Ascending aorta (tissue), 2 donors: Measurements from ENCODE around the gene CEP57L1. TPM values are rescaled to one million over a fixed set of nuclear protein-coding genes. Genes with fewer than 3 reads are reported as not detected.

Experiments used
- DNase-seq, 2 donors: peaks; one replicate each; pipeline ENCODE4 v3.0.0-alpha.2; 2019; ENCODE audit warnings: low spot score in 2 of 2
- H3K27ac ChIP-seq, 2 donors: fragments of 200-600 bp; sonication (generic); one replicate each; pipeline ENCODE4 v1.5.1; 2016 to 2017; ENCODE audit warnings: mild to moderate bottlenecking in 1 of 2
- H3K27me3 ChIP-seq: fragments of 200-600 bp; sonication (generic); one replicate; pipeline ENCODE4 v1.5.1; 2017
- H3K36me3 ChIP-seq, 2 donors: fragments of 200-600 bp; sonication (generic); one replicate each; pipeline ENCODE4 v1.5.1; 2016
- H3K4me1 ChIP-seq, 2 donors: fragments of 200-600 bp; sonication (generic); one replicate each; pipeline ENCODE4 v1.5.1; 2016 to 2017; ENCODE audit warnings: mild to moderate bottlenecking in 1 of 2
- H3K4me3 ChIP-seq, 2 donors: fragments of 200-600 bp; sonication (generic); one replicate each; pipeline ENCODE4 v1.5.1; 2016 to 2017; ENCODE audit warnings: mild to moderate bottlenecking in 1 of 2
- H3K9me3 ChIP-seq, 2 donors: fragments of 200-600 bp; sonication (generic); one replicate each; pipeline ENCODE4 v1.5.1; 2016
- CTCF ChIP-seq, 3 experiments: fragments of 200-600 bp in 2 of 3; fragments of 450-650 bp in 1 of 3; sonication (generic) in 2 of 3; IDR thresholded peaks; one replicate each; pipeline ENCODE4 v1.5.1; 2016 to 2019; ENCODE audit warnings: antibody characterized with exemption in 3 of 3, mild to moderate bottlenecking in 1 of 3, moderate library complexity in 1 of 3
- intact Hi-C: fragments of 100-400 bp; cut with DNase I; formaldehyde crosslinking; loops from one replicate; pipeline ENCODE4 v1.15.1; 2023
- total RNA-seq: library from RNA; depleted of rRNA; stranded (reverse); fragments of >200 nt; gene quantifications from one replicate; pipeline ENCODE4 v1.1.0, GENCODE V29; 2016

CEP57L1 gene
- total RNA-seq, 1 donor from 2014 or later: 1.1 TPM

DNA sequence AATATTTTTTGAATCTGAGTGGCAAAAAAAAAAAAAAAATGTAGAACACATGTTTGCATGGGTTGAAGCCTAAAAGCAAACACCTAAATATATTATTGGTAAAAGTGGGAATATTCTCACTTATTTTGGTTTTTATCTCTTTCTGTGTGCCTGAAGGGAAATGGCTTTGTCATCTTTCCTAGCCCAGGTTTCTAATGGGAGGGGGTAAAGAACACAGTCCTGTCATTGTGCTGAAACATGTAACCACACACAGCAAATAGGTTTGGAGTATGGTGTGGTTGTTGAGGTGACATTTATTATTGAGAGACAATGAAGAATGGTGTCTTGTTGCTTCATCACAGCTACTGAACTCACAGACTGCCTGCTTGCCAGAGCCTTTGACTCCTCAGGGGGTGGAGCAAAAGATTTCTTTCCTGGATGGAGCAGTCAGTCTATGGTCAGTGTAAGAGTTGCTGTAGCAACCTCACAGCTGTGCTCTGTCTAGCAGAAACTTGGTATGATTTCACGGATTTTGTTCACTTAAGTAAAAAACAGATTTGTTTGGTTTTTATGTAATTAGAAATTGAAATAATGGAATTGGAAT lies 70.2 kb downstream of the CEP57L1 start:
- intact Hi-C loops: no loop called here
- Histone ChIP-seq H3K36me3 (peaks cover 0 to 14% of the 10 kb centered on the region in 2 donors), H3K9me3 (no peaks in the 10 kb centered on the region), H3K27ac (no peak overlapping the region), H3K27me3 (no peaks in the 10 kb centered on the region), H3K4me1 (no peaks in the 10 kb centered on the region), H3K4me3 (no peak overlapping the region)
- no peak for TF ChIP-seq CTCF (IDR thresholded peaks at IDR 0.05)
- no peak for DNase-seq

DNA sequence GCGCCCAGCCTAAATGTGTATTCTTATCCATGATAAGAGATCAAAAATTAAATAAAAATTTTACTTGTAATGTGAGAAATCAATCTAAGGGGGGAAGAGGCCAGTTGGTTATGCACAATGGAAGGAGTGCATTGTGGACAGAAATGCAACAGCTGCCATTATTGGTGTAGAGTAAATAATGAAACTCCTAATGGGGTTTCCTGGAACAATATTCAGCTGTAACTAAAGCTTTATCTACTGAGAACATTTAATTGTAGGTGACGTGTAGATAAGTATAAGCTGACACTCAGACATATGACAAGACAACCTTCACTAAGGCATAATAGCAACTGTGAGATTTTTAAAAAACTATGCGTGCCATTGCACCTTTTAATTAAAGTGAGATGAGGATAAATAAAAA lies 71.4 kb downstream of the CEP57L1 start:
- no peak for TF ChIP-seq CTCF (IDR thresholded peaks at IDR 0.05)
- intact Hi-C loops: no loop called here

DNA sequence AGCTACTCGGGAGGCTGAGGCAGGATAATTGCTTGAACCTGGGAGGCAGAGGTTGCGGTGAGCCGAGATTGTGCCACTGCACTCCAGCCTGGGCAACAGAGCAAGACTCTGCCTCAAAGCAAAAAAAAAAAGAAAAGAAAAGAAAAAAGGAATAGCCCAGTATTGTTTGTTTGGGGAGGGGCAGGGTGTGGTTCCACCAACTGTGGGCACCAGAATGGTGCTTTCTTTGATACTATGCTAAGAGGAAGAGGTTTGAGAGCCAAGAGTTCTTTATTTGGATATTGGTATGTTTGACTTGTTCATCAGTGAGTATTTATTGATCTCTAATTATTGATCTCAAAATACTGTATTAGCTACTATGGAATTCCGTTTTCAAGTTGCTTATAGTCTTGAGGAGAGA lies 72.3 kb downstream of the CEP57L1 start:
- DNase-seq: no peak
- no peaks in the 10 kb centered on the region for H3K4me1 ChIP-seq
- H3K27me3 ChIP-seq: no peaks in the 10 kb centered on the region
- no peaks in the 10 kb centered on the region for H3K9me3 ChIP-seq
- no peak overlapping the region for H3K27ac ChIP-seq
- intact Hi-C loops: no loop called here
- peaks cover 0 to under 1% of the 10 kb centered on the region in 2 donors for H3K36me3 ChIP-seq
- no peak for TF ChIP-seq CTCF (IDR thresholded peaks at IDR 0.05)
- H3K4me3 ChIP-seq: no peak overlapping the region

More for the DNA sequence above, 71.4 kb downstream of the CEP57L1 start:
- peaks cover 0 to 8% of the 10 kb centered on the region in 2 donors for H3K36me3 ChIP-seq
- DNase-seq: no peak
- no peak overlapping the region for H3K4me3 ChIP-seq
- no peaks in the 10 kb centered on the region for H3K4me1 ChIP-seq
- H3K27me3 ChIP-seq: no peaks in the 10 kb centered on the region
- no peaks in the 10 kb centered on the region for H3K9me3 ChIP-seq
- H3K27ac ChIP-seq: no peak overlapping the region

- Histone ChIP-seq H3K4me3 (no peak overlapping the region), H3K27ac (no peak overlapping the region), H3K36me3 (no peaks in the 10 kb centered on the region), H3K4me1 (no peaks in the 10 kb centered on the region), H3K9me3 (no peaks in the 10 kb centered on the region), H3K27me3 (no peaks in the 10 kb centered on the region)
- DNase-seq: no peak
- intact Hi-C loops: no loop called here
- no peak for TF ChIP-seq CTCF (IDR thresholded peaks at IDR 0.05)
These were observed 75.0 kb downstream of the CEP57L1 start for GRCh38 chr6:109170333-109170732.

- TF ChIP-seq CTCF (IDR thresholded peaks at IDR 0.05): no peak
- H3K9me3 ChIP-seq: no peaks in the 10 kb centered on the region
- H3K27me3 ChIP-seq: no peaks in the 10 kb centered on the region
- no peak overlapping the region for H3K4me3 ChIP-seq
- H3K36me3 ChIP-seq: no peaks in the 10 kb centered on the region
- H3K27ac ChIP-seq: no peak overlapping the region
- no peak for DNase-seq
- no peaks in the 10 kb centered on the region for H3K4me1 ChIP-seq
- intact Hi-C loops: no loop called here
These were observed 76.9 kb downstream of the CEP57L1 start for GRCh38 chr6:109172101-109172746.
